Measurements from ENCODE around the gene NR2E1.

GRCh38 chr6:108166664-108167448 lies 1.0 kb downstream of the NR2E1 start:
- TF ChIP-seq POLR2AphosphoS5 (IDR thresholded peaks at IDR 0.05; ENCODE audit: borderline replicate concordance, low read depth, low read length) (no peak), FOXP2 (optimal IDR thresholded peaks at IDR 0.05; ENCODE audit: control extremely low read depth, extremely low read length, insufficient read depth) (no peak)

Measured in SK-N-MC (cell line).